Body of pancreas (tissue), 4 donors: ENCODE measurements around the gene PMM1. TPM values are rescaled to one million over a fixed set of nuclear protein-coding genes. Genes with fewer than 3 reads are reported as not detected.

Experiments used
- ATAC-seq: fragments of 150-250 bp; one replicate; pipeline ENCODE4 v1.9.1; 2016
- DNase-seq, 4 donors: peaks; one replicate each; pipeline ENCODE4 v3.0.0-alpha.2; 2019
- H3K27ac ChIP-seq, 4 donors: fragments of 200-600 bp; sonication (generic); 1 replicate in 3 of 4; 2 replicates in 1 of 4; pipeline versions ENCODE4 v1.5.1 to v1.6.1; 2016 to 2019; ENCODE audit warnings: mild to moderate bottlenecking in 1 of 4, mixed read lengths in 1 of 4, moderate library complexity in 1 of 4
- H3K27me3 ChIP-seq, 2 donors: fragments of 200-600 bp; sonication (generic); one replicate each; pipeline ENCODE4 v1.6.0; 2016; ENCODE audit warnings: mild to moderate bottlenecking in 1 of 2
- H3K36me3 ChIP-seq, 2 donors: fragments of 200-600 bp; sonication (generic); replicated peaks in 1 of 2; 2 replicates each; pipeline ENCODE4 v1.5.1; 2016; ENCODE audit warnings: low read depth in 2 of 2; ENCODE audit not compliant: insufficient read depth in 1 of 2
- H3K4me1 ChIP-seq: fragments of 200-600 bp; sonication (generic); one replicate; pipeline ENCODE4 v1.6.0; 2016
- H3K4me3 ChIP-seq, 2 donors: fragments of 200-600 bp; sonication (generic); 1 replicate in 1 of 2; 2 replicates in 1 of 2; pipeline ENCODE4 v1.5.1; 2016 to 2019
- H3K9me3 ChIP-seq, 3 donors: fragments of 200-600 bp; sonication (generic); 1 replicate in 2 of 3; 2 replicates in 1 of 3; pipeline ENCODE4 v1.5.1; 2016
- POLR2A ChIP-seq, 3 donors: fragments of 450-650 bp; IDR thresholded peaks; one replicate each; pipeline ENCODE4 v1.6.1; 2016; ENCODE audit warnings: antibody characterized with exemption in 3 of 3, mild to moderate bottlenecking in 2 of 3
- WGBS, 2 donors: methylation state at CpG; one replicate each; pipeline ENCODE4 v1.1.5; 2017; 5-methylcytosine and 5-hydroxymethylcytosine counted together
- intact Hi-C: fragments of 100-400 bp; cut with DNase I; formaldehyde crosslinking; loops from one replicate; pipeline ENCODE4 v1.15.1; 2023
- total RNA-seq, 2 donors: library from RNA; depleted of rRNA; stranded (reverse); fragments of >200 nt; gene quantifications; one replicate each; pipeline ENCODE4 v1.1.0, GENCODE V29; 2016
- TF ChIP-seq, protein P1 (sequence below), 7 experiments: fragments of 450-650 bp in 4 of 7; fragments of 200-600 bp in 3 of 7; sonication (generic) in 3 of 7; IDR thresholded peaks; one replicate each; pipeline ENCODE4 v1.5.1; 2016 to 2019; ENCODE audit warnings: antibody characterized with exemption in 7 of 7

Gene PMM1
- total RNA-seq, 2 donors from 2014 or later: 49.3 to 54.1 TPM

DNA sequence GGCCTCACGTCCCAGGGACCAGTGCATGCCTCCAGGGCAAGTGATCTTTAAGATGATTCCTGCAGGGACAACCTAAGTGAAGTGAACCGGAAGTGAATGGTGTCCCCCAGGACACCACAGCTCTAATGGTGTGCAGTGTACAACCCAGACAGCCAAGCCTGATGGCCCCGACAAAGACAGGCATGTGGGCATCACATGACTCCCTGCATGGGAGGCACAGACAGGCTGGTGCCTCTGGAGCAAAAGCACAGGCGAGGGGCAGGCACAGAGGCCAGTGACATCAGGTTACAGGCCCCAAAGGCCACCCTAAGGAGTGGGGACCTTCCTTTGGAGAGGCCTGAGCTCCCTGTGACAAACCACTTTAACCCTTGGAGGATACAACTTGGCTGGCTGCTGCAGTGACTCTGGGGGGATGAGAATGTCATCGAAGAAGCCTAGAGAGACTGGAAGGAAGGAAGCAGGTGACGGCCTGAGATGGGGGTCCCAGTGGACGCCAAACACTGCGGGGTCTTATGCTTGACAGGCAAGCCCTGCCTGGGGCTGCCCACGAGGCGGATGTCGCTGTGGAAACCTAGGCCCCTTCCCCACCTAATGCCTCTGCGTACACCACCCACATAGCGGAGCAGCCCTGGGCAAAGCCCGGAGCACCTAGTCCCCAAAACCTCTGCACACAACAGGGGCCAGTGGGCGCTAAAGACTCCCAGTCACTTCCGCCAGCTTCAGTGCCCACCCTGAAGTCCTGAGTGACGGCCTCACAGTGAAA is 57.7 kb downstream of the PMM1 start:
- Histone ChIP-seq H3K4me1 (no peaks in the 10 kb centered on the region), H3K4me3 (no peak overlapping the region), H3K27ac (no peak overlapping the region), H3K36me3 (peaks cover 0 to 17% of the 10 kb centered on the region in 2 donors), H3K27me3 (no peaks in the 10 kb centered on the region), H3K9me3 (no peaks in the 10 kb centered on the region)
- ATAC-seq (no peak), DNase-seq (no peak)
- intact Hi-C loops: no loop called here
- TF ChIP-seq, protein P1, sequence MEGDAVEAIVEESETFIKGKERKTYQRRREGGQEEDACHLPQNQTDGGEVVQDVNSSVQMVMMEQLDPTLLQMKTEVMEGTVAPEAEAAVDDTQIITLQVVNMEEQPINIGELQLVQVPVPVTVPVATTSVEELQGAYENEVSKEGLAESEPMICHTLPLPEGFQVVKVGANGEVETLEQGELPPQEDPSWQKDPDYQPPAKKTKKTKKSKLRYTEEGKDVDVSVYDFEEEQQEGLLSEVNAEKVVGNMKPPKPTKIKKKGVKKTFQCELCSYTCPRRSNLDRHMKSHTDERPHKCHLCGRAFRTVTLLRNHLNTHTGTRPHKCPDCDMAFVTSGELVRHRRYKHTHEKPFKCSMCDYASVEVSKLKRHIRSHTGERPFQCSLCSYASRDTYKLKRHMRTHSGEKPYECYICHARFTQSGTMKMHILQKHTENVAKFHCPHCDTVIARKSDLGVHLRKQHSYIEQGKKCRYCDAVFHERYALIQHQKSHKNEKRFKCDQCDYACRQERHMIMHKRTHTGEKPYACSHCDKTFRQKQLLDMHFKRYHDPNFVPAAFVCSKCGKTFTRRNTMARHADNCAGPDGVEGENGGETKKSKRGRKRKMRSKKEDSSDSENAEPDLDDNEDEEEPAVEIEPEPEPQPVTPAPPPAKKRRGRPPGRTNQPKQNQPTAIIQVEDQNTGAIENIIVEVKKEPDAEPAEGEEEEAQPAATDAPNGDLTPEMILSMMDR (IDR thresholded peaks at IDR 0.05): no peak
- no peak for TF ChIP-seq POLR2A (IDR thresholded peaks at IDR 0.05)
- 88 to 89% methylated on average over 7 to 13 of the region's 17 CpGs for WGBS, 2 donors

DNA sequence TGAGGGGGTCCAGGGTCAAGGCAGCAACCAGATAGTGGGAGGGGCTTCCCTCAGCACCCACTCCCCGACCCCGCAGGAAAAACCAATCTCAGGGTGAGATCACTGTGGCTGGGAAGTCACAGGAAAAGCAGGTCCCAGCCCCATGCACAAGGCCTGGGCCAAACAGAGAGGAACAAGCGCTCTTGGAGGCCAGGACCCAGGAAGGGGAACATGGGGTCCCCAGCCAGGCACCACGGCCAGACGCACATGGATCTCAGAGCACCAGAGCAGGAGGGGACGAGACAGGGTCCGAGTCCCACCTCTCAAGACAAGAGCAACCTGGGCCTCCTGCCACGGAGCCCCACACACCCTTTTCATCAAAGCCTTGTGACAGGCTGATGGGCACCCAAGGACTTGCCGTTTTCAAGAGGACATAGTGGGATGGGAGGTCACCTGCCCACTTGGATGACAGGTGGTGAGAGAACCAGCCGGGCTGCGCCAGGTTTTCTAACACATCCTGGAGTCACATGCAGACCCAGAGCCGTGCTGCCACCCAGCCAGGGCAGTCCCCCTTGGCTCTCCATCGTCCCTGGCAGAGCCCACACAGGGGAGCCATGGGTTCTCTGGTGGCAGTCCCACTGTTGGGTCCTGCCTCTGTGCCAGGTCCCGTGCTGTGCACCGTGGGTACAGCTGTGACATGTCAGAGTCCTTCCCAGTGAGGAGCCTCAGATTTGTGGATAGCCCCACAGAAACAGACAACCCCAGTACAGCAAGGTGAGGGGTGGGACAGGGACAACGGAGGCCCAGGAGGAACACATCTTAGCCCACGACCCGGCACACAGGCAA is 58.5 kb downstream of the PMM1 start:
- peaks cover 0 to 21% of the 10 kb centered on the region in 2 donors for H3K36me3 ChIP-seq
- no peak for ATAC-seq
- no peaks in the 10 kb centered on the region for H3K27me3 ChIP-seq
- H3K9me3 ChIP-seq: no peaks in the 10 kb centered on the region
- no peak for TF ChIP-seq POLR2A (IDR thresholded peaks at IDR 0.05)
- TF ChIP-seq, protein P1 (IDR thresholded peaks at IDR 0.05): no peak
- 73 to 80% methylated on average over 3 to 18 of the region's 18 CpGs for WGBS, 2 donors
- H3K4me3 ChIP-seq: no peak overlapping the region
- no peaks in the 10 kb centered on the region for H3K4me1 ChIP-seq
- intact Hi-C loops: no loop called here
- H3K27ac ChIP-seq: no peak overlapping the region
- no peak for DNase-seq

DNA sequence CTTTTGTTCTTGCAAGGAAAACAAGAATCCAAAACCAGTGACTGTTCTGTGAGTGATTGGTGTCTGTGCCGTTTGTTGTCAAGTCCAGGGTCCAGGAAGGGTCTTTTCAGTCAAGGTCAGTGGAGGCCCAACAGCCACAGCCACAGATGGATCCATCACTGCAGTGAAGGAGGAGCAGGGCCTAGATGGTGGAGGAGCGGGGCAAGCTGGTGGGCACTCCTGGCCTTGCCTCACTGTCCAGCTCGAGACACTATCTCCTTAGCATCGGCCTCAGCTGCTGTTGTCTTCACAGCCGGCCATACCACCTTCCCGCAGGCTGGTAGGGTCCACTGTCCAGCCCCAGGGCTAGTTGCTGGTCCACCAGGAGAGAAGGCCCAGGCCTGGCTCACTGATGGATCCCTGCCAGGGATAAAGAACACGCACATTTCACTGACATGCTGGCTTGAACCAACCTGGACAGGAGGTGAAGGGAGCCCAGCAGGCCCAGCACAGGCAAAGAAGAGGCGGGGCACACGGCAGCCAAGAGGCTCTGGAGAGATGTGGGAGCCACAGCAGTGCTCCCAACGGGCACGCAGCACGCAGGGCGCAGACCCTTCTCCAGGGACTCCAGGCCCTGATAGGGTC is 60.6 kb downstream of the PMM1 start:
- ATAC-seq: no peak
- Histone ChIP-seq H3K4me1 (peaks cover 9% of the 10 kb centered on the region), H3K4me3 (no peak overlapping the region), H3K9me3 (no peaks in the 10 kb centered on the region), H3K27ac (no peak overlapping the region), H3K27me3 (no peaks in the 10 kb centered on the region), H3K36me3 (peaks cover 0 to 29% of the 10 kb centered on the region in 2 donors)
- intact Hi-C loops: no loop called here
- TF ChIP-seq, protein P1 (IDR thresholded peaks at IDR 0.05): no peak
- no peak for TF ChIP-seq POLR2A (IDR thresholded peaks at IDR 0.05)
- 70 to 80% methylated on average over 11 to 13 of the region's 13 CpGs for WGBS, 2 donors
- no peak for DNase-seq

DNA sequence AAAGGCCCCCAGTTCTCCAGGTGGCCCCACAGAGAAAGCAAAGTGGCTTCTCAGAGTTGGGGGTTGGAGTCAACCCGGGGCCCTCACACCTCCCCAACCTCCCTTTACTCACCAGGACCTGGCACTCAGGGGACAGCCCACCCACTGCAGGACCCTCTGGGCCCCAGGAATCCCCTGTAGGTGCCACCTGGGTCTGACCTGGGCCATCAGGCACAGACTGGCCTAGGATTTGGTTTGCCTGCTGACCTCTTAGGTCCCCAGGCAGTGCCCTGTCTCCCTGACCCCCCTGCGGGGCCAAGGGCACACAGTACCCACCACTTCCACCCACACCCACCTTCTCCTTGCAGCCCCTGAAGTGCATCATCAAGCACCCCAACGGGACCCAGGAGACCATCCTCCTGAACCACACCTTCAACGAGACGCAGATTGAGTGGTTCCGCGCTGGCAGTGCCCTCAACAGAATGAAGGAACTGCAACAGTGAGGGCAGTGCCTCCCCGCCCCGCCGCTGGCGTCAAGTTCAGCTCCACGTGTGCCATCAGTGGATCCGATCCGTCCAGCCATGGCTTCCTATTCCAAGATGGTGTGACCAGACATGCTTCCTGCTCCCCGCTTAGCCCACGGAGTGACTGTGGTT is 61.4 kb downstream of the PMM1 start:
- 81 to 87% methylated on average over 9 to 16 of the region's 16 CpGs for WGBS, 2 donors
- Histone ChIP-seq H3K36me3 (peaks cover 0 to 29% of the 10 kb centered on the region in 2 donors), H3K4me1 (peaks cover 17% of the 10 kb centered on the region), H3K27ac (no peak overlapping the region), H3K9me3 (no peaks in the 10 kb centered on the region), H3K4me3 (no peak overlapping the region), H3K27me3 (no peaks in the 10 kb centered on the region)
- ATAC-seq (no peak), DNase-seq (no peak)
- intact Hi-C loops: no loop called here
- TF ChIP-seq, protein P1 (IDR thresholded peaks at IDR 0.05): no peak

Other genes starting within 250 kb of the PMM1 start
- 10 to 100 TPM; 10.9 to 29.0 TPM for gene TEF, start 207.9 kb downstream of the PMM1 start, total RNA-seq
- 10 to 100 TPM; 23.1 to 27.2 TPM for gene TOB2, start 143.0 kb downstream of the PMM1 start, total RNA-seq
- 10 to 100 TPM; 15.5 to 19.2 TPM for gene PHF5A, start 121.1 kb downstream of the PMM1 start, total RNA-seq
- 10 to 100 TPM; 32.7 to 75.5 TPM for gene ACO2, start 120.7 kb downstream of the PMM1 start, total RNA-seq
- 10 to 100 TPM; 18.9 to 24.7 TPM for gene POLR3H, start 45.4 kb downstream of the PMM1 start, total RNA-seq
- 10 to 100 TPM; 30.0 to 42.8 TPM for gene CSDC2, start 28.8 kb downstream of the PMM1 start, total RNA-seq
- 10 to 100 TPM; 11.2 to 17.1 TPM for gene DESI1, start 31.2 kb upstream of the PMM1 start, total RNA-seq
- 100 to 1,000 TPM in 1 of 2 donors, 10 to 100 TPM in 1; 68.7 to 102 TPM for gene XRCC6, start 31.5 kb upstream of the PMM1 start, total RNA-seq
- 10 to 100 TPM; 33.3 to 50.6 TPM for gene SNU13, start 99.0 kb upstream of the PMM1 start, total RNA-seq
- gene MEI1, start 109.7 kb upstream of the PMM1 start, total RNA-seq: not detected
- 10 to 100 TPM in 1 of 2 donors, 1 to 10 TPM in 1; 3.1 to 13.5 TPM for gene CCDC134, start 210.8 kb upstream of the PMM1 start, total RNA-seq
- 10 to 100 TPM; 40.2 to 68.6 TPM for gene SREBF2, start 243.3 kb upstream of the PMM1 start, total RNA-seq